Measurements from ENCODE around the gene PPP2R2C. TPM values are rescaled to one million over a fixed set of nuclear protein-coding genes. Genes with fewer than 3 reads are reported as not detected.

The PPP2R2C gene
- total and polyA plus RNA-seq, 12 donors, result 0.14 to 10.6 (median 4.2) TPM

DNA sequence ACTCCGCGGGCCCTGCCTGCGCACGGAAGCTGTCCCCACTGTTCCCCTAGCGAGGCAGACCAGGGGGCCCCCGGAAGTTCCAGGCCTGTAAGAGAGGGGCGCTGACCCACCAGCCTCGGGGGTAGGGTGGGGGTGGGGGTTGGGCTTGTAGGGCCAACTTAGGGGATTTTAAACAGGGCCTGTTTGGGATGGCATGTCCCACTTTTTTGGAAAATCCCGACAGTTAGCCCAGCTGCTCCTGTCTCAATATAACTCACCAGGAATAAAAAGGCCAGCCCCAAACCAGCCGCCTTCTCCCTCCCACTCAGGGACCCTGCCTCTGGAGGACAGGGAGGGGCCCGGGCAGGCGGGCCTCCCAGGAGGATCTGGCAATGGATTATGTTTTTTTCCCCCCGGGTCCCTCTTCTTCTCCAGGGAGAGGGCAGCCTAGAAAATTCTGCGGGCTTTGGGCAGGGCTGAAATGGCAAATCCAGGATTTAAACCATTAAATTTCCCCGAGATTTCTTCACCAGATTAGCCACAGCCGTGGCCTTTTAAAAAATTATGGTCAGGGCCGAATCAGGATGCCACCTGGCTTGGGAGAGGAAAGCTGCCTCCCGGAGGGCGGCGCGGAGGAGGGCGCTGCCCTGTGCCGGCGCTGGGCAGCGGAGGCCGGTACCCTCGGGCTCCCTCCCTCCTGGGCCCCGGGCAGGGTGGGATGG lies 957 bp downstream of the PPP2R2C start:
- peaks cover 0 to 15% (median 8%) of the 10 kb centered on the region in 9 donors for H3K4me1 ChIP-seq
- DNase-seq (no peak), ATAC-seq (no peak)
- H3K27ac ChIP-seq, result peak overlapping the region in 2 of 10 donors; percentile 28 to 40
- TF ChIP-seq, protein P1, sequence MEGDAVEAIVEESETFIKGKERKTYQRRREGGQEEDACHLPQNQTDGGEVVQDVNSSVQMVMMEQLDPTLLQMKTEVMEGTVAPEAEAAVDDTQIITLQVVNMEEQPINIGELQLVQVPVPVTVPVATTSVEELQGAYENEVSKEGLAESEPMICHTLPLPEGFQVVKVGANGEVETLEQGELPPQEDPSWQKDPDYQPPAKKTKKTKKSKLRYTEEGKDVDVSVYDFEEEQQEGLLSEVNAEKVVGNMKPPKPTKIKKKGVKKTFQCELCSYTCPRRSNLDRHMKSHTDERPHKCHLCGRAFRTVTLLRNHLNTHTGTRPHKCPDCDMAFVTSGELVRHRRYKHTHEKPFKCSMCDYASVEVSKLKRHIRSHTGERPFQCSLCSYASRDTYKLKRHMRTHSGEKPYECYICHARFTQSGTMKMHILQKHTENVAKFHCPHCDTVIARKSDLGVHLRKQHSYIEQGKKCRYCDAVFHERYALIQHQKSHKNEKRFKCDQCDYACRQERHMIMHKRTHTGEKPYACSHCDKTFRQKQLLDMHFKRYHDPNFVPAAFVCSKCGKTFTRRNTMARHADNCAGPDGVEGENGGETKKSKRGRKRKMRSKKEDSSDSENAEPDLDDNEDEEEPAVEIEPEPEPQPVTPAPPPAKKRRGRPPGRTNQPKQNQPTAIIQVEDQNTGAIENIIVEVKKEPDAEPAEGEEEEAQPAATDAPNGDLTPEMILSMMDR (IDR thresholded peaks at IDR 0.05), result no peak
- peak overlapping the region in 8 of 10 donors; percentile 38 to 55 (median 48) for H3K4me3 ChIP-seq
- WGBS, 2 donors, result 4% methylated on average over 27 to 28 of the region's 28 CpGs
- H3K27me3 ChIP-seq, result peaks cover 4 to 89% (median 60%) of the 10 kb centered on the region in 7 donors
- intact Hi-C loops (cut with DNase I), result no loop called here
- no peaks in the 10 kb centered on the region for H3K36me3 ChIP-seq
- no peaks in the 10 kb centered on the region for H3K9me3 ChIP-seq

DNA sequence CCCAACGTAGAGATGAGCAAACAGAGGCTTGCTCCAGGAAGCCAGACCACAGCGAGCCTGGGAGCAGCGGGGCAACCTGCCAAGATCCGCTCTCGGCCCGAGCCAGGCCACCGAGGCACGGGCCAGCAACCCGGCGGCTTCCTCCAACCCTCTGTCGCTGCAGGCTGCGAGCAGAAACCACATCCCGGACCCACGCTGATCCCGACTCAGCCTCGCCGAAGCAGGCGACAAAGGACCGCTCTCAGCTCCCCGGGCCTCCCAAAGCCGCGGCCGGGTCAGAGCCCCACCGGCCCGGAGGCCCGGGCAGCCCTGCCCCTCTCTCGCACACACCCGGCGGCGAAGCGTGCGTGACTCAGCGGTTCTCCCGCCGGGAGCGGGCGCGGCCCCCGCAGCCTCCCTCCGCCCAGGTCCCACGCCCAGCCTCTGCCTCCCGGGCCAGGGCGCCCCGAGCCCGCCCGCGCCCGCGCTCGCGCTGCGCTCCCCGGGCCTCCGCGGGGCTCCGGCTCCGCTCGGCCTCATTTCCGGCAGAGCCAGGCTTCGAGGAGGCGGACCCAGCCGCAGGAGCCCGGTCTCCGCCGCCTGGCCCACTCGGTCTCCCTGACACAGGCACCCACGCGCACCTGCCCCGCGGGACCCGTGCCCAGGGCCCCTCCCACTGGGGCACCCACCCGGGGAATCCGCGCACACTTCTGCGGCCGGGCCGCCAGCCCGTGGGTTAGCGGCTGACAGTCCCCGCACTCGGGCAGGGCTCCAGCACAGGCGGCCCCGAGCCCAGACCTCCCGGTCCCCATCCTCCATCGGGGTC lies 1.7 kb downstream of the PPP2R2C start:
- Histone ChIP-seq H3K27me3 (peaks cover 4 to 87% (median 60%) of the 10 kb centered on the region in 7 donors), H3K27ac (peak overlapping the region in 3 of 10 donors; percentile 11 to 40 (median 28)), H3K4me3 (peak overlapping the region; percentile 11 to 55 (median 47)), H3K36me3 (no peaks in the 10 kb centered on the region), H3K4me1 (peaks cover 0 to 15% (median 8%) of the 10 kb centered on the region in 9 donors), H3K9me3 (no peaks in the 10 kb centered on the region)
- ATAC-seq, result peak; percentile 38 to 80 (median 54)
- intact Hi-C loops (cut with DNase I), result no loop called here
- DNase-seq, result peak; percentile 25 to 68
- WGBS, 2 donors, result 0 to 1% methylated on average over 84 to 85 of the region's 85 CpGs
- TF ChIP-seq, protein P1 (IDR thresholded peaks at IDR 0.05), result no peak

DNA sequence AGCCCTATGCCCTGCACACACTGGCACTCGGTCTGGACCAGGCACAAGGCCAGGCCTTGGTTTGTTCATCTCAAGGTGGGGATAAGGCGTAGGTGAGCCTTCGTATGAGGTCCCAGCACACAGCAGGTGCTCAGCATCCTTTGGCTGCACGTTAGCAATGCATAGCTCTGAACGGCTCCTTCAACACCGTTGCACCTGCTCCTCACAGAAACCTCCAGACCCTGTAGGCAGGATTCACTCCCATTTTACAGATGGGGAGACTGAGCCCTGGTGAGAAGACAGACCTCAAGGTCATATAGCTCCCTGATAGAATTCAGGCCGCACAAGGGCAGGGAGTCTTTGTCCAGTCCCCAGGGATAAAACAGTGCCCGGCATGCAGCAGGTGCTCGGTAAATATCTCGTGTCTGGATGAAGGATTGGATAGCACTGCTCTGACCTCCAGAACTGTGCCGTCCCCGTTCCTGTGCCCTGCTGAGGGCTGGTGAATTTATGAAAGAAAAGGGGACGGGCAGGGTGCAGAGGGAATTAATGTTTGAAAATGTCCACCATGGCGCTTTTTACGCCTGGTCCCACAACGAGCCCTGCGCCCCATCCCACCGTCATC lies 2.4 kb downstream of the PPP2R2C start:
- intact Hi-C loops (cut with DNase I), result no loop called here
- WGBS, 2 donors, result 46 to 49% methylated on average over 18 of the region's 18 CpGs

More for the DNA sequence above, 2.4 kb downstream of the PPP2R2C start:
- no peak overlapping the region for H3K27ac ChIP-seq
- ATAC-seq (no peak), DNase-seq (no peak)
- peak overlapping the region in 9 of 10 donors; percentile 31 to 55 (median 47) for H3K4me3 ChIP-seq
- H3K27me3 ChIP-seq, result peaks cover 4 to 85% (median 60%) of the 10 kb centered on the region in 7 donors
- no peaks in the 10 kb centered on the region for H3K9me3 ChIP-seq
- no peaks in the 10 kb centered on the region for H3K36me3 ChIP-seq
- TF ChIP-seq, protein P1 (IDR thresholded peaks at IDR 0.05), result no peak
- peaks cover 0 to 15% (median 8%) of the 10 kb centered on the region in 9 donors for H3K4me1 ChIP-seq
